ENCODE data around the gene RIPK4. TPM values are rescaled to one million over a fixed set of nuclear protein-coding genes. Genes with fewer than 3 reads are reported as not detected.

Gene RIPK4
- 0.25 TPM for polyA plus RNA-seq (2013)

- Histone ChIP-seq H3K9me3 (ENCODE audit: control extremely low read depth in 1 of 5, control insufficient read depth in 4 of 5, insufficient read depth in 2 of 5, low read depth in 1 of 5, low read length in 4 of 5) (no peaks in the 10 kb centered on the region), H3K4me1 (ENCODE audit: control extremely low read depth in 1 of 4, control insufficient read depth in 4 of 4, insufficient read depth in 4 of 4, low read length in 3 of 4) (peaks cover 11 to 31% (median 23%) of the 10 kb centered on the region in 4 experiments), H3K27ac (ENCODE audit: insufficient read depth in 1 of 2, low read depth in 1 of 2, low read length in 2 of 2, poor library complexity in 1 of 2, severe bottlenecking in 2 of 2) (no peak within 1 kb of the TSS), H3K4me3 (ENCODE audit: control insufficient read depth in 1 of 7, extremely low read depth in 1 of 7, insufficient read depth in 4 of 7, low read depth in 2 of 7, low read length in 6 of 7) (peak within 1 kb of the TSS in 4 of 7 experiments; percentile 15 to 73 (median 50)), H3K36me3 (ENCODE audit: control insufficient read depth in 4 of 4, insufficient read depth in 4 of 4, low read length in 3 of 4) (no peaks in the 10 kb centered on the region), H3K27me3 (replicated peaks in 2 of 5; ENCODE audit: control insufficient read depth in 4 of 5, insufficient read depth in 5 of 5, low read length in 4 of 5) (peaks cover 0 to 100% (median 62%) of the 10 kb centered on the region in 5 experiments)
- 4% methylated on average over 38 of the region's 53 CpGs for WGBS (ENCODE audit: insufficient coverage)
- POLR2A ChIA-PET: no interaction called here
- peak in 2 of 3 donors; percentile 49 to 60 for DNase-seq
- CTCF ChIA-PET: interaction anchor here (0.6 to 1.7 kb wide), 5 partner anchors 10 to 89 kb away, joined by 3 to 6 read pairs (median 3); no protein-coding TSS in a partner anchor
These were observed at the start of gene RIPK4 for GRCh38 chr21:41766883-41767605. RIPK4 (minus strand) TSS chr21:41767052; CDS start chr21:41767041, 11 bp downstream.

GRCh38 chr21:41815652-41816582 is 49.1 kb upstream of the RIPK4 start:
- H3K9me3 ChIP-seq (ENCODE audit: control extremely low read depth in 1 of 5, control insufficient read depth in 4 of 5, insufficient read depth in 2 of 5, low read depth in 1 of 5, low read length in 4 of 5): no peaks in the 10 kb centered on the region
- CTCF ChIA-PET: interaction anchor here (0.6 to 4.2 kb wide), 34 partner anchors 9 to 532 kb away, joined by 3 to 51 read pairs (median 4); no protein-coding TSS in a partner anchor
- no peak overlapping the region for H3K27ac ChIP-seq (ENCODE audit: insufficient read depth in 1 of 2, low read depth in 1 of 2, low read length in 2 of 2, poor library complexity in 1 of 2, severe bottlenecking in 2 of 2)
- POLR2A ChIA-PET: interaction anchor here (0.7 kb wide), 1 partner anchor 234 kb away, joined by 3 read pairs; no protein-coding TSS in a partner anchor
- no peaks in the 10 kb centered on the region for H3K27me3 ChIP-seq (replicated peaks in 2 of 5; ENCODE audit: control insufficient read depth in 4 of 5, insufficient read depth in 5 of 5, low read length in 4 of 5)
- peaks cover 0 to 5% (median 4%) of the 10 kb centered on the region in 4 experiments for H3K4me1 ChIP-seq (ENCODE audit: control extremely low read depth in 1 of 4, control insufficient read depth in 4 of 4, insufficient read depth in 4 of 4, low read length in 3 of 4)
- H3K36me3 ChIP-seq (ENCODE audit: control insufficient read depth in 4 of 4, insufficient read depth in 4 of 4, low read length in 3 of 4): peaks cover 2 to 42% (median 25%) of the 10 kb centered on the region in 4 experiments
- no peak for DNase-seq
- no peak overlapping the region for H3K4me3 ChIP-seq (ENCODE audit: control insufficient read depth in 1 of 7, extremely low read depth in 1 of 7, insufficient read depth in 4 of 7, low read depth in 2 of 7, low read length in 6 of 7)
- WGBS (ENCODE audit: insufficient coverage): 94% methylated on average over 50 of the region's 50 CpGs

- 98% methylated on average over 9 of the region's 11 CpGs for WGBS (ENCODE audit: insufficient coverage)
These were observed 46.4 kb upstream of the RIPK4 start for GRCh38 chr21:41813226-41813625.

GRCh38 chr21:41812679-41813078 is 45.8 kb upstream of the RIPK4 start:
- POLR2A ChIA-PET: no interaction called here
- Histone ChIP-seq H3K9me3 (ENCODE audit: control extremely low read depth in 1 of 5, control insufficient read depth in 4 of 5, insufficient read depth in 2 of 5, low read depth in 1 of 5, low read length in 4 of 5) (no peaks in the 10 kb centered on the region), H3K4me1 (ENCODE audit: control extremely low read depth in 1 of 4, control insufficient read depth in 4 of 4, insufficient read depth in 4 of 4, low read length in 3 of 4) (peaks cover 0 to 5% (median 4%) of the 10 kb centered on the region in 4 experiments), H3K27ac (ENCODE audit: insufficient read depth in 1 of 2, low read depth in 1 of 2, low read length in 2 of 2, poor library complexity in 1 of 2, severe bottlenecking in 2 of 2) (no peak overlapping the region), H3K36me3 (ENCODE audit: control insufficient read depth in 4 of 4, insufficient read depth in 4 of 4, low read length in 3 of 4) (peaks cover 5 to 55% (median 34%) of the 10 kb centered on the region in 4 experiments), H3K27me3 (replicated peaks in 2 of 5; ENCODE audit: control insufficient read depth in 4 of 5, insufficient read depth in 5 of 5, low read length in 4 of 5) (no peaks in the 10 kb centered on the region), H3K4me3 (ENCODE audit: control insufficient read depth in 1 of 7, extremely low read depth in 1 of 7, insufficient read depth in 4 of 7, low read depth in 2 of 7, low read length in 6 of 7) (no peak overlapping the region)
- CTCF ChIA-PET: interaction anchor here (0.6 kb wide), 1 partner anchor 27 kb away, joined by 3 read pairs; no protein-coding TSS in a partner anchor
- no peak for DNase-seq
- WGBS (ENCODE audit: insufficient coverage): 94% methylated on average over 13 of the region's 13 CpGs

More at GRCh38 chr21:41813226-41813625, 46.4 kb upstream of the RIPK4 start:
- no peak overlapping the region for H3K4me3 ChIP-seq (ENCODE audit: control insufficient read depth in 1 of 7, extremely low read depth in 1 of 7, insufficient read depth in 4 of 7, low read depth in 2 of 7, low read length in 6 of 7)
- DNase-seq: no peak
- ChIA-PET CTCF (interaction anchor here (0.6 kb wide), 1 partner anchor 27 kb away, joined by 3 read pairs; no protein-coding TSS in a partner anchor), POLR2A (no interaction called here)
- peaks cover 0 to 5% (median 4%) of the 10 kb centered on the region in 4 experiments for H3K4me1 ChIP-seq (ENCODE audit: control extremely low read depth in 1 of 4, control insufficient read depth in 4 of 4, insufficient read depth in 4 of 4, low read length in 3 of 4)
- peaks cover 5 to 50% (median 32%) of the 10 kb centered on the region in 4 experiments for H3K36me3 ChIP-seq (ENCODE audit: control insufficient read depth in 4 of 4, insufficient read depth in 4 of 4, low read length in 3 of 4)
- H3K9me3 ChIP-seq (ENCODE audit: control extremely low read depth in 1 of 5, control insufficient read depth in 4 of 5, insufficient read depth in 2 of 5, low read depth in 1 of 5, low read length in 4 of 5): no peaks in the 10 kb centered on the region
- H3K27me3 ChIP-seq (replicated peaks in 2 of 5; ENCODE audit: control insufficient read depth in 4 of 5, insufficient read depth in 5 of 5, low read length in 4 of 5): no peaks in the 10 kb centered on the region
- H3K27ac ChIP-seq (ENCODE audit: insufficient read depth in 1 of 2, low read depth in 1 of 2, low read length in 2 of 2, poor library complexity in 1 of 2, severe bottlenecking in 2 of 2): no peak overlapping the region

- peaks cover 5 to 47% (median 33%) of the 10 kb centered on the region in 4 experiments for H3K36me3 ChIP-seq (ENCODE audit: control insufficient read depth in 4 of 4, insufficient read depth in 4 of 4, low read length in 3 of 4)
These were observed 43.7 kb upstream of the RIPK4 start for GRCh38 chr21:41810597-41810932.

GRCh38 chr21:41809891-41810596 is 43.2 kb upstream of the RIPK4 start:
- 98% methylated on average over 32 of the region's 34 CpGs for WGBS (ENCODE audit: insufficient coverage)
- CTCF ChIA-PET: no interaction called here

More at GRCh38 chr21:41810597-41810932, 43.7 kb upstream of the RIPK4 start:
- no peak overlapping the region for H3K4me3 ChIP-seq (ENCODE audit: control insufficient read depth in 1 of 7, extremely low read depth in 1 of 7, insufficient read depth in 4 of 7, low read depth in 2 of 7, low read length in 6 of 7)
- no peaks in the 10 kb centered on the region for H3K4me1 ChIP-seq (ENCODE audit: control extremely low read depth in 1 of 4, control insufficient read depth in 4 of 4, insufficient read depth in 4 of 4, low read length in 3 of 4)
- no peak for DNase-seq
- H3K27ac ChIP-seq (ENCODE audit: insufficient read depth in 1 of 2, low read depth in 1 of 2, low read length in 2 of 2, poor library complexity in 1 of 2, severe bottlenecking in 2 of 2): no peak overlapping the region
- POLR2A ChIA-PET: no interaction called here
- CTCF ChIA-PET: interaction anchor here (1.1 kb wide), 1 partner anchor 16 kb away, joined by 3 read pairs; no protein-coding TSS in a partner anchor
- H3K27me3 ChIP-seq (replicated peaks in 2 of 5; ENCODE audit: control insufficient read depth in 4 of 5, insufficient read depth in 5 of 5, low read length in 4 of 5): no peaks in the 10 kb centered on the region
- WGBS (ENCODE audit: insufficient coverage): 97% methylated on average over 13 of the region's 13 CpGs
- peaks cover 0 to 2% (median 0%) of the 10 kb centered on the region in 5 experiments for H3K9me3 ChIP-seq (ENCODE audit: control extremely low read depth in 1 of 5, control insufficient read depth in 4 of 5, insufficient read depth in 2 of 5, low read depth in 1 of 5, low read length in 4 of 5)

More at GRCh38 chr21:41809891-41810596, 43.2 kb upstream of the RIPK4 start:
- DNase-seq: no peak
- Histone ChIP-seq H3K9me3 (ENCODE audit: control extremely low read depth in 1 of 5, control insufficient read depth in 4 of 5, insufficient read depth in 2 of 5, low read depth in 1 of 5, low read length in 4 of 5) (peaks cover 0 to 2% (median 0%) of the 10 kb centered on the region in 5 experiments), H3K27ac (ENCODE audit: insufficient read depth in 1 of 2, low read depth in 1 of 2, low read length in 2 of 2, poor library complexity in 1 of 2, severe bottlenecking in 2 of 2) (no peak overlapping the region), H3K4me3 (ENCODE audit: control insufficient read depth in 1 of 7, extremely low read depth in 1 of 7, insufficient read depth in 4 of 7, low read depth in 2 of 7, low read length in 6 of 7) (no peak overlapping the region), H3K36me3 (ENCODE audit: control insufficient read depth in 4 of 4, insufficient read depth in 4 of 4, low read length in 3 of 4) (peaks cover 5 to 45% (median 28%) of the 10 kb centered on the region in 4 experiments), H3K27me3 (replicated peaks in 2 of 5; ENCODE audit: control insufficient read depth in 4 of 5, insufficient read depth in 5 of 5, low read length in 4 of 5) (no peaks in the 10 kb centered on the region), H3K4me1 (ENCODE audit: control extremely low read depth in 1 of 4, control insufficient read depth in 4 of 4, insufficient read depth in 4 of 4, low read length in 3 of 4) (no peaks in the 10 kb centered on the region)
- POLR2A ChIA-PET: no interaction called here

All from common myeloid progenitor, CD34-positive (primary cell).